RPMI7951 (cell line): ENCODE results near the gene APLP2. TPM values are rescaled to one million over a fixed set of nuclear protein-coding genes. Genes with fewer than 3 reads are reported as not detected.

Source experiments
- DNase-seq: peaks from one replicate; pipeline ENCODE4 v3.0.0-alpha.2; 2012; ENCODE audit warnings: low read depth
- total RNA-seq: library from RNA; depleted of rRNA; stranded (reverse); fragments of >200 nt; shearing (Covaris generic); gene quantifications from 2 replicates; pipeline ENCODE4 v1.2.3, GENCODE V29; 2014

Gene APLP2
- total RNA-seq, 1 experiment from 2014 or later, result 180 TPM

DNA sequence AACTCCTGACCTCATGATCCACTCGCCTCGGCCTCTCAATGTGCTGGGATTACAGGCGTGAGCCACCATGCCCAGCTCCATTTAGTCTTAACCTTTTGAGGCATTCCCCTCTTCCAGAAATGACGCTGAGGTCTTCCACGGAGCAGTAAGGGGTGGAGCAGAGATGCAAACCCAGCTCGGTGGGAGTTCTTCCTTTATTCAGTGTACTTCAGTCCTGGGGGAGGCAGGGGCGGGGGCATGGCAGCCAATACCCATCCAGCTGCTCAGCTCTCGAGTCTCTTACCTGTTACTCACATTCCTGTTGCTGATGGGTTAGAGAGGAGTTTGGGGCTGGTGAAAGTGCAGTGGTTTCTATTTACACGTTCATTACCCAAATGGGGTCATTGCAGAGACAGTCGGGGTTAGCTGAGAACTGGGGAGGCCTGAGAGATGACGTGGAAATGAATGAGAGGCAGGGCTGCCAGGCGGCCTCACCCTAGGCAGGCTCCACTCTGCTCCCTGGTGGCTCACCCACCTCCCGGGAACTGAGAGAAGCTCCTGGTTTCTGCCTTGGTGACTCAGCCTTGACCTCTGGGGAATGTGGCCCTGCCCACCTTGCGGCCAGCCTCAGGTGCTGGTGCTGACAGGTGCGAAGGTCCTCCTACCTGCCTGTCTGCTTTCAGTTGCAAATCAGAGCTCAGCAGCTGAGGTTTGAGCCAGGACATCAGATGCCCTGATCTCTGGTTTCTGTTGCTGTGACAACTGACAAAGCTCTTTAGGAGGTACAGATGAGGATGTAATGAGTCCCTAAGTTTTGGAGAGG, 76.5 kb downstream of the APLP2 start:
- no peak for DNase-seq

- no peak for DNase-seq
These were observed 77.1 kb downstream of the APLP2 start for GRCh38 chr11:130146796-130147195.

DNA sequence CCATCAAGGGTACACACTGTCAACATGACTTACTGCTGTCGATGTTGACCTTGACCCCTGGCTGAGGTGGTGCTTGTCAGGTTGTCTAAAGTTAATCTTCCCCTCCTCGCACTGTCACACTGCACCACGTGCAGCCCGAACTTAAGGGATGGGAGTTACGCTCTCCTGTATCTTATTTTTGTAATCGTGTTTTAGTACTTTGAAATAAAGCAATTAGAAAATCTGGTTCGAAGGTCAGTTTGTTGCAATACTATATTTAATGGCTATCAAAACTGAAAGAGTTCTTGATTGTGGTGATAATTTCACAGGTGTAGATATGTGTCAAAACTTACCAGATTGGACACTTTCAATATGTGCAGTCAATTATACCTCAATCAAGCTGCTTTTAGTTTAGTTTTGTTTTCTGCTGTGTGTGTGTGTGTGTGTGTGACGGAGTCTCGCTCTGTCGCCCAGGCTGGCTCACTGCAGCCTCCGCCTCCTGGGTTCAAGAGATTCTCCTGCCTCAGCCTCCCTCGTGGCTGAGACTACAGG, 79.2 kb downstream of the APLP2 start:
- no peak for DNase-seq

GRCh38 chr11:130150790-130151189, 81.1 kb downstream of the APLP2 start:
- no peak for DNase-seq

- no peak for DNase-seq
These were observed 81.5 kb downstream of the APLP2 start for GRCh38 chr11:130151196-130151595.

DNA sequence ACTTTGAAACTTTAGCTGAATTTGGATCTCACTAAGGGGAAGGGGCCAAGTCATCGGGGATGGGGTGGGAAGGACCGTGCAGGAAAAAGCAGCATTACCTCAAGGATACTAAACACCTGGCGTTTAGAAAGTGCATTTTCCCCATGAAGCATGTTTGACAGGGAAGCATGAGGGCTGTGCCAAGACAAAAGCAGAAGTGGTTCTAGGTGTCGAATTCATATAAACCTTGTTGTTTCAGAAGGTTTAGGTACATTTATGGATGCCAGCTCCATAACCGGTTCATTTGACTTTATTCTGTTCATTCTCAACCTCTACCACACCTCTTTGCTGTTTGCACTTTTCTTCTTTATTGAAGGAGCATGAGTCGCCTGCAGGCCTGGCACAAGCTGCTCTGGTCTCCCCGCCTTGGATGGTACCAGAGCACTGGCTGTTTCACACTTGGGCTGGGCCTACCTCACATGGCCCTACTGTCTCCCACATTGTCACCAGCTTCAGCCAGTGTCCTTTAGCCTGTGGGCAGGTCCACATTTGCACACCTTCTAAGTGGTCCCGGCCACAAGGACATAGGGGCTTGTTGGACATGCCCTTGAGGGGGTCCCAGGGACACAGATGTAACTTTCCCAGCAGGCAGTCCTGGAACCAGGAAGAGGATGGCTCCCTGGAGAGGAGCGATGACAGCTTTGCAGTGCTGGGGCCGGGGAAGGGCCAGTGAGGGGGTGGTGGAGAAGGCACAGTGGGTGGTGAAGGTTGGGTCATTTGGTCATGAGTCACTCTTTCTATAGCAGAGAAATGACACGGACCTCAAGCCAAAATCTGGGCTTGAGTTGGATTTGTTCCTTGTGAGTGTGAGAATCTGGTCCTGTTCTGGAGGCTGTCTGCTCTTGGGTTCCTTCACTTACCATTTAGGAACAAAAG, 86.7 kb downstream of the APLP2 start:
- peak; percentile 71 for DNase-seq

DNA sequence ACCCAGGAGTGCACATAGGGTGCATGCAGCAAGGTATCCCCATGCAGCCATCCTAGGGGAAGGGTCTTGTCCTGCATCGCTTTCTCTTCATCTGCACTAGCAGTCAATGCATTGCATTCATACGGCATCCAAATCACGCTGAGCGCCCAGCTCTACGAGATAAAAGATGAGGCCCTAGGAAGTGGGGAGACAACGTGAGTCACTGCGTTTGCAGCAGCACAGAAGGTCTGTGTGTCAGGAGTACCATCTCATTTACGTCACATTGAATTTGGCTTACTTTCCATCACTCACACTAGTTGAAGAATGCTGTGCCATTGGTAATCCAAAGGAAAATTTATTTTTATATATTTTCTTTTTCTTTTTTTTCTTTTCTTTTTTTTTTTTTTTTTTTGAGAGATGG, 87.4 kb downstream of the APLP2 start:
- DNase-seq, result peak; percentile 82

- no peak for DNase-seq
These were observed 88.1 kb downstream of the APLP2 start for GRCh38 chr11:130157840-130158239.

DNA sequence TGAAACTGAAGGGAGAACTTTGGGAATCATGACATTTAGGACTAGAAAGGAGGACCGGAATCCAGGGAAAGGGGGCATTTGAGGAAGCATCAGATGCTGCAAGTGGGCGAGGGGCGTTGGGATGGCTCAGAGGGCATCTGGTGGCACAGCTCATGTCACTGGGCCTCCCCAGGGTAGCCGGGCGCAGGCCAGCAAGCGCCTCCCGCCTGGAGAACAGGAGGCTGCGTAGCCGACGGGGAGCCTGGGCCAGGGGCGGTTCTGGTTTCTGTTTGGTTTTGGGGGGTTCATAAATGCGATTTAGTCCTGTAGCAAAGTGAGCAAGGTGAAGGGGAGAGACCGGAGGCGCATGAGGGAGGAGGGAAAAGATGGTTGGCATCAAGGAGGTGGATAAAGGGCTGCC, 89.4 kb downstream of the APLP2 start:
- DNase-seq, result no peak

DNA sequence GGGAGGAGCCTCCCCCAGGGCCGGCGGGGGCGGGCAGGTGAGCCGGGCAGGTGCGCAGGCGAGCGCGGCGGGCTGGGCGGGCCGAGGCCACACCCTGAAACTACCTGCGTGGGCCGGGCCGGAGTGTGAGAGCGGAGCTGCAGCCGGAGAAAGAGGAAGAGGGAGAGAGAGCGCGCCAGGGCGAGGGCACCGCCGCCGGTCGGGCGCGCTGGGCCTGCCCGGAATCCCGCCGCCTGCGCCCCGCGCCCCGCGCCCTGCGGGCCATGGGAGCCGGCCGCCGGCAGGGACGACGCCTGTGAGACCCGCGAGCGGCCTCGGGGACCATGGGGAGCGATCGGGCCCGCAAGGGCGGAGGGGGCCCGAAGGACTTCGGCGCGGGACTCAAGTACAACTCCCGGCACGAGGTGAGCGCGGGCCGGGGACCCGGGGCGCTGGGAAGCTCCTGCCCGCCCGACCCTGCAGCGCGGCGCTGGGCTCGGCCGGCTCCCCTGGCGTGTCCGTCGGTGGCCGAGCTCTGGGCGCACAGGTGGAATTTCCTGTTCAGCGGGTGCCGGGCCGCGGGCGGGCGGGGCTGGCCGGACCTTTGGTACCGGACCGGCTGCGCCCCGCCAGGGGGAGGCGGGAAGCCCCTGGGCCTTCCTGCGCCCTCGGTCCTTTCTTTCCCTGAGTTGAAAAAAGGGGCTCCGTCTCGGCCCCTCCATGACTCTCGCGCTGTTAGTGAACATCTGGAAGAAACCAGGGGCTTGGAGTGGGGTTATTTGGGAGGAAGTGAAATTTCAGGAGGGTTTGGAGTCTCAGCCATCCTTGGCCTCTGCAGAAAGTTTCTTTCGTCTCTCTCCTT, 90.2 kb downstream of the APLP2 start, which contains the start of gene ST14:
Gene ST14, plus strand, starts transcription at position 126 of the 841 bp plus-strand sequence. Its CDS starts 198 bp downstream, at position 324.
- DNase-seq, result no peak

GRCh38 chr11:130160498-130161155, 90.9 kb downstream of the APLP2 start:
- no peak for DNase-seq

DNA sequence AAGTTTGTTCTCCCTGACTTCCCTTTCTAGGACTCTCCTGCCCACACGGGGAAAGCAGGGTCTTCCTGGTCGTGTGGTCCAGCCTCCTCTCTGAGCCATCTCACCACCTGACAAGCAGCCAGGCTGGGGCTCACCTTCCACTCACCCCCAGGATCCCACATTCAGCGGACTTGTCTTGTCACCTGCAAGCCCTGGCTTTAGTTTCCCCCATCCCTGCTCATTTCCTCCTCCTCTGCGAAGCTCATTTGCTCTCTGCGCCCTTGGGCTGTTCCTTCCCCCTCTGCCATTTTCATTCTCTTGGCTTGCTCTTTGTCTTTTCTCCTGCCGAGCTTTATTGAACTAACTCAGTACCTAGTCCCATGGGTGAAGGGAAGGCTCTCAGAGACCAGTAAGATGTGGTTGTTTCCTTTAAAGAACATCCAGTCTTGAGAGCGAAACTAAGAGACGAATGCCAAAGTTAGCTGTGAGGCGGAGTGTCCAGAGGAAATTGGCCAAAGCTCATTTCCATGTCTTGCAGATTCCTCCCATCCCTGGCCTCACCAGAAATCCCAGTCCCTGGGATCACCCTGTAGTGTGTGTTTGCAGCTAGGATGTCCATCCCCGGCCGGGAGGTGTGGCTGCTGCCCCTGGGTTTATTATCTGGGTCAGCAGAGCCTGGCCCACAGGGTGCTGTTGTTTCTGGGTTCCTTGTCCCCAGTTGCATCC, 91.9 kb downstream of the APLP2 start:
- DNase-seq, result no peak

DNA sequence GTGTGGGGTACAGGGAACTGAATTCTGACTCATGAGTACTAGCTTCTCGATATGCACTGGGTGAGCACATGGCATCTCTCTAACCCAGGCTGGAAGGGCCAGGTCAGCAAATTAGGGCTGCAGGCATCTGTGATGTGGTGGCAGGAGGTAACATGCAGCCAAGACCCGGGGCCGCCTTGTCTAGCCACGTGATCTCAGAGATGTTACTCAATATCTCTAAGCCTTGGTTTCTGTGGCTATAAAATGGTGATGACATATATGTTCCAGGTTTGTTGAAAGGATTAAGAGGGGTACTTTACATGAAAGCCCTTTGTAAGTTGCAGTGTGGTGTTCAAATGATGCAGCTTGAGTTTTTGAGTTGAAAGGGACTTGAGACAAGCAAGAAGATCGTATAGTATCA, 93.0 kb downstream of the APLP2 start:
- peak; percentile 51 for DNase-seq

DNA sequence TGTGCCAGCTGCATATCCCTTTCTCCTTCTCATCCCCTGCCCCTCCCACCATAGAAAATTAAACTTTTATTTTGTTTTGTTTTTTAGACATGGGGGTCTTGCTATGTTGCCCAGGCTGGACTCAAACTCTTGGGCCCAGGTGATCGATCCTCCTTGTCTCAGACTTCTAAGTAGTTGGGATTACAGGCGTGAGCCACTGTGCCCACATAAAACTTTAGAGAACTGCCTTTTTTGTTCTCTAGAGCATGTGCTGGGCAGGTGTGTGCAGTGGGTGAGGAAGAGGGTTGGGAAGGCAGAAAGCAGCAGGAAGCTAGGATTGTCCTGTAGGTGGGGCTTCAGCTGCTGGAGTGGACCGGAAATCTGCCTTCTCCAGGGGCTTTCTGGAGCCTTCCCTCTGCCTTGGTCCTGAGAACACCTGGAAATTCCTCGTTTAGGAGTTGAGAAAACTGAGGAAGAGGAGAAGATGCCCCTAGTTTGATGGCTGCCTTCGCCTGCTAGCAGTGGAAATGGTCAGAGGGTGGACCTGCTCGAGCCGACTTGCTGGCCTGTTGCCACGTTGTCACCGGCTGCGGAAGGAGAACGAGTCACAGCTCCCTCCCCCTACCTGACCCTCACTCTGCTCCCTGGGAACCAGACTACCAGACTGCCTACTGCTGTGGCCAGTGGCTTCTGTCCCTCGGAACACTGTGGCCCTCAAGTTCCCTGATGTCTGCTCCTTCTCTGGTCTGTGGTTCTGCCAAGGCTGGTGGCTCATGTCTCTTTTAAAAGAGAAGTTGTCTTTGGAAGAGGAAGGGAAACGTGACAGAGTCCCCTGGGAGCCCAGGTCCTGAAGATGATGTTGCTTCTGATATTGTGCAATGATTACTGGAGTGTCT, 93.9 kb downstream of the APLP2 start:
- no peak for DNase-seq

DNA sequence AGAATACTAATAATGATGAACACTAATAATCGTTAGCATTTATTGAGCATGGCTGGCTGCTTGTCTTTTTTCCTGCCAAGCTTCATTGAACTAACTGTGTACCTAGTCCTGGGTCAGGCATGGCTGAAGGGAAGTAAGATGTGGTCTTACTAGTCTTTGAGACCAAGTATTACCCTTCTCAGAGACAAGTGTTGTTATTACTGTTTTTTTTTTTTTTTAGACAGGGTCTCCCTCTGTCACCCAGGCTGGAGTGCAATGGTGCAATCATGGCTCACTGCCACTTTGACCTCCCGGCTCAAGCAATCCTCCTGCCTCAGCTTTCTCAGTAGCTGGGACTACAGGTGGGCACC, 94.5 kb downstream of the APLP2 start:
- DNase-seq, result no peak

GRCh38 chr11:130165601-130166456, 96.1 kb downstream of the APLP2 start:
- DNase-seq, result no peak

- DNase-seq, result peak; percentile 97
These were observed 96.7 kb downstream of the APLP2 start for GRCh38 chr11:130166457-130166784.

DNA sequence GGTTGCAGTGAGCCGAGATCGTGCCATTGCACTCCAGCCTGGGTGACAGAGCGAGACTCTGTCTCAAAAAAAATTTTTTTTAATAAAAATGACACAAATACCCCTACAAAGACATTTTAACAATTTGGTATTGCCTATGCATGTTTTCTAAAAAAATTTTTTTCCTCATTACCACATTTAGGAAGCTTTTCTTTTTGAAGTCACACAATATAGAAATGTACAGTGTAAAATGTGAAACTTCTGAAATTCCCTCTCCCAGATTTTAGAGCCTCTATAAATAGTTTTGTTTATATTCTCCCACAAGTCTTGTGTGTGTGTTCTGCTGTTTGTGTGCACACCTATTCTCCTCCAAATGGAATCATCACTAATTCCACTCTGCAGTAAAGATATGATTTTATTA, 97.5 kb downstream of the APLP2 start:
- no peak for DNase-seq

DNA sequence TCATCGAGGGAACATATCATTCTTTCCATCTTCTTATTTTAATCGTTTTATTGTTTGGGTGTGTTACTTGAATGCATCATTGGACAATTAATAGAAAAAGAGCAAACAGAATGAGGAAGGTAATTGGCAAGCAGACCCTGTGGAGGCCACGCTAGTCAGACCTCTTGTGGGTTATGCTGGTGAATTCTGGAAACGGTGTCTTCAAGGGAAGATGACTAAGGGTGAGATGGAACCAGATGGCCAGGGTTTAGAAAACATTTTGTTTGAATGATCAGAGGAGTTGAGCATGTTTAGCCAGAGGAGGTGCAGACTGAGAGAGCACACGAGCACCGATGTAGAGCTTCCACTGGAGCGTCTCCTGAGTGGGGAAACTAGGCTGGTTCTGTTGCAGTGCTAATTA, 98.4 kb downstream of the APLP2 start:
- peak; percentile 77 for DNase-seq
